Activated CD8-positive, alpha-beta memory T cell treated with anti-CD3 and anti-CD28 coated beads, Interleukin-2, amount 10 ng/mL, durations not matched to agents 7 days and 5 days (primary cell): ENCODE measurements around the gene RAD23A. TPM values are rescaled to one million over a fixed set of nuclear protein-coding genes. Genes with fewer than 3 reads are reported as not detected.
A peak's percentile ranks its signal among the peaks of the same experiment; 100 is the strongest.
"Not testable (repeated sequence)": the region's sequence is repeated elsewhere in the genome, so short reads cannot be mapped to it uniquely, and the experiment has no call there.

Experiments used
- ATAC-seq: fragments of 150-1000 bp; cut with Tn5 transposase; one replicate; pipeline ENCODE4 v1.10.0; 2021; ENCODE audit warnings: moderate library complexity
- CTCF ChIA-PET: fragments of 350-600 bp; sonication (Branson Sonifier 250); formaldehyde crosslinking; loops from one replicate; lab custom pipeline; 2021; ENCODE audit warnings: antibody characterized with exemption; lab: Charles Lee
- DNase-seq: peaks from one replicate; pipeline ENCODE4 v3.0.0-alpha.2; 2020
- H3K27ac Mint-ChIP-seq: one replicate; pipeline ENCODE4 v1.8.0; 2021; ENCODE audit warnings: mild to moderate bottlenecking, mixed read lengths
- H3K27me3 Mint-ChIP-seq: one replicate; pipeline ENCODE4 v1.8.0; 2021; ENCODE audit warnings: mixed read lengths
- H3K36me3 Mint-ChIP-seq: one replicate; pipeline ENCODE4 v1.8.0; 2021; ENCODE audit warnings: mild to moderate bottlenecking, mixed read lengths
- H3K4me1 Mint-ChIP-seq: one replicate; pipeline ENCODE4 v1.8.0; 2021; ENCODE audit warnings: mixed read lengths
- H3K4me3 Mint-ChIP-seq: one replicate; pipeline ENCODE4 v1.8.0; 2021; ENCODE audit warnings: mild to moderate bottlenecking, moderate library complexity, mixed read lengths
- H3K9me3 Mint-ChIP-seq: one replicate; pipeline ENCODE4 v1.8.0; 2022; ENCODE audit warnings: low read depth, mixed read lengths
- total RNA-seq, 2 experiments: library from RNA; stranded (reverse); gene quantifications; one replicate each; pipeline ENCODE4 v1.2.3, GENCODE V29; 2021

Gene RAD23A
- total RNA-seq, 2 experiments from 2014 or later = 164 to 168 TPM

DNA sequence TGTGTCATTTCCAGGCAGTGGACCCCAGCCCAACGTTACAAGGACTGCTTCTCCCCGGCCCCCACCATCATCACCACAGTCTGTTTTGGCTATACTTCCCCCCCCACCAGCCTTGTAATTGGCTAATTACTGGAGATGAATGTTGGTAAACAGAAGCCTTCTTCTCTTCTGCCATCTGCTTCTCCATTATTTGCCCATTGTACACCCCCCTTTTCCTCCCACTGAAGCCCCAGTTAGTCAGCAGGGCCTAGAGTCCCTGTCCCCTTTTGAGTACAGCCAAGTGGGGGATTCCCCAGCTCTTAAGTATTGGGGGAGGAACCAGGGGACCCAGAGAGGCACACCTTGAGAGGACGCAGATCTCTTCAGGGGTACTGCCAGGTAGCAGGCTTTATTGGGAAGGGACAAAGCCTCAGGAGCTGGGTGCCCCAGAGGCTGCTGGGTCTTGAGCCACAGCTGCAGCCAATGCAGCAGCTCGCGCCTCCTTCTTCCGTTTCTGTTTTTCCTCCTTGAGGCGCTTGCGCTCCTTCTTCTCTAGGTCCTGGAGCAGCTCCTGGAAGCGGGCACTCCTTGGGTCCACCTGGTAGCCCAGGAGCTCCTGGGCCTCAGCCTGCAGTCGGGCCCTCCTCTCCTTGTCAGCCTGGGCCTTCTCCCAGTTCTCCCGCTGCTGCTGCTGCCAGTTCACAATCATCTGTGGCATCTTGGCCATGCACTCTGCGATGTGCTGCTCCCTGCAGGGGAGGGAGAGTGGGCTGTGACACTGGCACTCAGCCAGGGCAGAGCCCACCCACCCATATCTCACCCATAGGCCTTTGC is 8.3 kb downstream of the RAD23A start:
- Mint-ChIP-seq H3K9me3 (no peaks in the 10 kb centered on the region), H3K27me3 (no peaks in the 10 kb centered on the region), H3K4me1 (peaks cover 52% of the 10 kb centered on the region), H3K4me3 (no peak overlapping the region), H3K27ac (peak overlapping the region; percentile 52), H3K36me3 (peaks cover 34% of the 10 kb centered on the region)
- CTCF ChIA-PET = interaction anchor here (1.0 to 5.2 kb wide), 3 partner anchors 11 to 72 kb away, joined by 3 to 56 read pairs (median 9); partner anchors contain the start of gene DNASE2
- DNase-seq (no peak), ATAC-seq (no peak)

DNA sequence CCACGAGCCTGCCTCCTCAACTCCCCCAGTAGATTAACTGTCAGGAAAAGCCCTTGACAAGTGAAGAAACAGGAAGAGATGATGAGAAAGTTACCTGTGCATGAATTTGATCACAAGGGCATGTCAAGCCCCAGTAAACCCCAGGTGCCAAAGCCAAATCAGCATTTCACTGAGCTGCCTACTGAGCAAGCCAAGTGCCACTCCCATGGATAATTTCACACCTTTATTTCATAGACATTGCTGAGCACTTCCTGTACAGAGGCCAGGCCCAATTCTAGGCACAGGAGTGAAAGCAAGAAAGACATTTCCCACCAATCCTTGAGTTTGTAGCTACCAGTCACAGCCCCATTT is 8.9 kb downstream of the RAD23A start:
- Mint-ChIP-seq H3K4me3 (no peak overlapping the region), H3K27ac (peak overlapping the region; percentile 52), H3K36me3 (peaks cover 29% of the 10 kb centered on the region), H3K27me3 (no peaks in the 10 kb centered on the region), H3K4me1 (peaks cover 52% of the 10 kb centered on the region), H3K9me3 (no peaks in the 10 kb centered on the region)
- ATAC-seq = no peak
- CTCF ChIA-PET = interaction anchor here (1.0 to 5.2 kb wide), 3 partner anchors 10 to 72 kb away, joined by 3 to 56 read pairs (median 9); partner anchors contain the start of gene DNASE2
- no peak for DNase-seq

DNA sequence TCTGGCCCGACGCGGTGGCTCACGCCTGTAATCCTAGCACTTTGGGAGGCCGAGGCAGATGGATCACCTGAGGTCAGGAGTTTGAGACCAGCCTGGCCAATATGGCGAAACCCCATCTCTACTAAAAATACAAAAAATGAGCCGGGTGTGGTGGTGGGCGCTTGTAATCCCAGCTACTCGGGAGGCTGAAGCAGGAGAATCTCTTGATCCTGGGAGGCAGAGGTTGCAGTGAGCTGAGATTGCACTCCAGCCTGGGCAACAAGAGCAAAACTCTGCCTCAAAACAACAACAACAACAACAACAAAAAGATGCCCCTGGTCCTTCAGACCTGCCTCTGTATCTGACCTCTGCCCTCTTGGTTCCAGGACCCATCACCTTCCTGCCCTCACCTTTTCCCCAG is 9.9 kb downstream of the RAD23A start:
- not testable (repeated sequence) for ATAC-seq, DNase-seq, H3K9me3 Mint-ChIP-seq, H3K27me3 Mint-ChIP-seq
- Mint-ChIP-seq H3K36me3 (peaks cover 21% of the 10 kb centered on the region), H3K4me3 (peak overlapping the region; percentile 90), H3K4me1 (peaks cover 45% of the 10 kb centered on the region), H3K27ac (peak overlapping the region; percentile 87)
- CTCF ChIA-PET = interaction anchor here (1.6 to 5.2 kb wide), 2 partner anchors 9 to 70 kb away, joined by 9 to 56 read pairs; no protein-coding TSS in a partner anchor

DNA sequence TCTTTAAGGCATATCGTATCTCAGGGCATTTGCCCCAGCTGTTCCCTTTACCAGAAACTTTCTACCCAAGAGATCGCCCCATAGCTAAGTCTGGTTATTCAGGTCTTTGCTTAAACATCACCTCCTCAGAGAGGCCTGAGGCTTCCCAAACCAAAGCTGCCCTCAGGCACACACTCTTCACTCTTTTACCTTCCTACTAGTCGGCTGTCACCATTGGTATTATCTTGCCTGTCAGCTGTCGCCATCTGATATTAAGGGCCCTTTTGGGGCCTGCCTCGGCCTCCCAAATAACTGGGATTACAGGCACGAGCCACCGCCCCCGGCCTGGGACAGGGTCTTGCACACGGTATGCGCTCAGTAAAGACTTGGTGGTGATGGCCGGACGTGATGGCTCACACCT is 10.3 kb downstream of the RAD23A start:
- DNase-seq (no peak), ATAC-seq (no peak)
- H3K36me3 Mint-ChIP-seq = peaks cover 16% of the 10 kb centered on the region
- no peaks in the 10 kb centered on the region for H3K9me3 Mint-ChIP-seq
- CTCF ChIA-PET = interaction anchor here (0.9 to 5.2 kb wide), 5 partner anchors 9 to 71 kb away, joined by 3 to 56 read pairs (median 3); no protein-coding TSS in a partner anchor
- H3K4me1 Mint-ChIP-seq = peaks cover 41% of the 10 kb centered on the region
- H3K27me3 Mint-ChIP-seq = no peaks in the 10 kb centered on the region
- H3K27ac Mint-ChIP-seq = peak overlapping the region; percentile 87
- peak overlapping the region; percentile 90 for H3K4me3 Mint-ChIP-seq

DNA sequence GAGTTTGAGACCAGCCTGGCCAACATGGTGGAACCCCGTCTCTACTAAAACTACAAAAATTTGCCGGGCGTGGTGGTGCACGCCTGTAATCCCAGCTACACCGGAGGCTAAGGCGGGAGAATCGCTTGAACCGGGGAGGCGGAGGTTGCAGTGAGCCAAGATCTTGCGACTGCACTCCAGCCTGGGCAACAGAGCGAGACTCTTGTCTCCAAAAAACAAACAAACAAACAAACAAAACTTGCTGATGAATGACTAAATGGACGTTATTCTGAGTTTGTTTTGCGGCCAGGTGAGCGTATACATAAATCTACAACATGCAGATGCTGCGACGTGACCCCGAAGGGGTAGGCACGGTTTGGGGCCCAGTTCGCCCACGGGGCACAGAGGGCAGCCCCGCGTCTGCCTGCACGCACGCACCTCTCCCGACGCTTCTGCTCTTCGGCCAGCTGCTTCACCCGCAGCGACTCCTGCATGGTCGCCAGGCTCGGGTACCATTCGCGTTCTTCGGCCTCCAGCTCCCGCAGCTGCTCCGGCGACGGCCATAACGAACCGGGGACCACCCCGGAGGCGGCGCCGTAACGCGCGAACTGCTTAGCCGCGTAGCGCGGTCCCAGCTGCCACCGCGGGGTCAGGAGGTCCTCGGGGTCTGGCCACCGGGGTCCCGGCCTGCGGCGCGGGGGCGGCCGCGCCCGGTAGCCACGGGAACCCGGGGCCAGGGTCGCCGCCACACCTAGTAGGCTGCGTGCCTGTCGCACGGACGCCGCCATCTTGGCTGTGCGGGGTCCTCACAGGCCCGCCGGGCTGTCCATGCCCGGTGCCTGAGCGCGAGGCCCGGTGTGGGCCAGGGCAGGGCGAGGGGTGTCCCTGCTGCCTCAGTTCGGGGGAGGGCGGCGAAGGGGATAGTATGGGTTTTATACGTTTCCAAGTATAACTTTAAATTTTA is 11.1 kb downstream of the RAD23A start, which contains the start of gene GADD45GIP1:
Gene GADD45GIP1 (minus strand): TSS at position 778 of the 943 bp plus-strand sequence. CDS start 11 bp downstream, at position 767.
- H3K9me3 Mint-ChIP-seq = no peaks in the 10 kb centered on the region
- ATAC-seq = peak; percentile 99
- peak within 1 kb of the TSS; percentile 90 for H3K4me3 Mint-ChIP-seq
- CTCF ChIA-PET = interaction anchor here (0.9 to 5.2 kb wide), 6 partner anchors 8 to 72 kb away, joined by 3 to 56 read pairs (median 3); no protein-coding TSS in a partner anchor
- H3K4me1 Mint-ChIP-seq = peaks cover 38% of the 10 kb centered on the region
- peak; percentile 88 for DNase-seq
- peak within 1 kb of the TSS; percentile 94 for H3K27ac Mint-ChIP-seq
- no peaks in the 10 kb centered on the region for H3K27me3 Mint-ChIP-seq
- H3K36me3 Mint-ChIP-seq = peaks cover 11% of the 10 kb centered on the region

DNA sequence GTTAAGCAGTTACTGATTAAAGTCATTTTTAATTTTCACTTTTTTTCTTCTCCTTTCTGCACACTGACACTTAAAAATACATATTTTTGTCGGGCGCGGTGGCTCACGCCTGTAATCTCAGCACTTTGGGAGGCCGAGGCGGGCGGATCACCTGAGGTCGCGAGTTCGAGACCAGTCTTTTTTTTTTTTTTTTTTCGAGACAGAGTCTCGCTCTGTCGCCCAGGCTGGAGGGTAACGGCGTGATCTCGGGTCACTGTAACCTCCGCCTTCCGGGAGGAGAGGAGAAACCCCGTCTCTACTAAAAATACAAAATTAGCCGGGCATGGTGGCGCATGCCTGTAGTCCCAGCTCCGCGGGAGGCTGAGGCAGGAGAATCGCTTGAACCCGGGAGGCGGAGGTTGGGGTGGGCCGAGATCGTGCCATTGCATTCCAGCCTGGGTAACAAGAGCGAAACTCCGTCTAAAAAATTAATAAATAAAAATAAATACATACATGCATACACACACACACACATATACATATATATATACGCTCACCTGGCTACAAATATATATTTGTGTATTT is 11.8 kb downstream of the RAD23A start:
- H3K27ac Mint-ChIP-seq = peak overlapping the region; percentile 94
- DNase-seq, H3K27me3 Mint-ChIP-seq, H3K9me3 Mint-ChIP-seq, H3K36me3 Mint-ChIP-seq: not testable (repeated sequence)
- peak overlapping the region; percentile 90 for H3K4me3 Mint-ChIP-seq
- H3K4me1 Mint-ChIP-seq = peaks cover 36% of the 10 kb centered on the region
- peak; percentile 2 for ATAC-seq
- CTCF ChIA-PET = interaction anchor here (0.9 to 5.2 kb wide), 2 partner anchors 7 to 10 kb away, joined by 3 to 56 read pairs; no protein-coding TSS in a partner anchor

DNA sequence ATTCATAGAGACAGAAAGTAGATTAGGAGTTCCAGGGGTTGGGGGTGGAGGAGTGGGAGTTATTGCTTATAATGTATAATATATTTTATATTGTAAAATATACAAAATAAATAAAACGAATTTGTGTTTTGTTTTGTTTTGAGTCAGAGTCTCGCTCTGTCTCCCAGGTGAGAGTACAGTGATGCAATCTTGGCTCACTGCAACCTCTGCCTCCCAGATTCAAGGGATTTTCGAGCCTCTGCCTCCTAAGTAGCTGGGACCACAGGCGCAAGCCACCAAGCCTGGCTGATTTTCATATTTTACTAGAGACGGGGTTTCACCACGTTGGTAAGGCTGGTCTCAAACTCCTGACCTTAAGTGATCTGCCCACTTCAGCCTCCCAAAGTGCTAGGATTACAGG is 13.8 kb downstream of the RAD23A start:
- Mint-ChIP-seq H3K4me1 (peaks cover 26% of the 10 kb centered on the region), H3K36me3 (peaks cover 2% of the 10 kb centered on the region), H3K4me3 (no peak overlapping the region), H3K27me3 (peaks cover 3% of the 10 kb centered on the region), H3K27ac (no peak overlapping the region), H3K9me3 (no peaks in the 10 kb centered on the region)
- no peak for ATAC-seq
- no peak for DNase-seq
- CTCF ChIA-PET = interaction anchor here (0.8 to 1.3 kb wide), 2 partner anchors 14 to 165 kb away, joined by 3 read pairs; no protein-coding TSS in a partner anchor

DNA sequence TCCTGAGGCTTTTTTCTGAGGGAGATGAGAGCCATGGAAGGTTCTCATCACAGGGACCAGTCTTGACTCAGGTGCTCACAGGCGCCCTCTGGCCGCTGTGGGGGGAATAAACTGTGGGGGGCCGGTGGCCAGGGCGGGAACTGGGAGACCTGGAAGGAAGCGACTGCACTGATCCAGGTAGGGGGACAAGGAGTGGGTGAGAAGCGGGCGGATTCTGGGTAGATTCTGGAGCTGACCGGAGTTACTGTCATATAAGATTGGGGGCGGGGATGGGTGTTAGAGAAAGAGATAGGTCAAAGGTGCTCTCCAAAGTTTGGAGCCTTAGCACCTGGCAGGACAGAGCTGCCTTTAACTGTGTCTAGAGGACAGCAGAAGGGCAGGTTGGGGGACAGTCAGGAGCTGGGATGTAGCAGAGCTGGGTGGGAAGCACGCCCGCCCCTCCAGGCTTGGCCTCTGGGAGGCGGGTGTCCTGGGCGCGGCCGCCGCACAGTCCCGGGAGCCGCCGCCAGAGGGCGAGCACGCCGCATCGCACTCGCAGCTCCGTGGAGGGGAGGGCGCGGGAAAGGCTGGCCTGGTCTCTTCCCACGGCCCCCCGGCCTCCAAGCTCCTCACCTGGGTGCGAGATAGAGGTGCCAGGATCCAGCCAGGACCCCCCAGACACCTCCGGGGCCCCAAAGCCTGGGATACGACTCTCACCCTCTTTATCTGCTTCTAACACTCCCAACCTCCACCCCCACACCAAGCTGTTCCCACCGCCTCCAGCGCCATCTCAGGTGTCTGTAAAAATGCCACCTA is 19.6 kb downstream of the RAD23A start:
- no peaks in the 10 kb centered on the region for H3K36me3 Mint-ChIP-seq
- ATAC-seq (peak; percentile 98), DNase-seq (peak; percentile 88)
- H3K9me3 Mint-ChIP-seq = no peaks in the 10 kb centered on the region
- CTCF ChIA-PET = interaction anchor here (0.6 to 7.6 kb wide), 95 partner anchors 10 to 784 kb away, joined by 3 to 163 read pairs (median 4); partner anchors contain the start of genes CALR, DNASE2, FARSA and GADD45GIP1
- H3K27ac Mint-ChIP-seq = peak overlapping the region; percentile 86
- peaks cover 3% of the 10 kb centered on the region for H3K27me3 Mint-ChIP-seq
- peaks cover 8% of the 10 kb centered on the region for H3K4me1 Mint-ChIP-seq
- H3K4me3 Mint-ChIP-seq = peak overlapping the region; percentile 74

DNA sequence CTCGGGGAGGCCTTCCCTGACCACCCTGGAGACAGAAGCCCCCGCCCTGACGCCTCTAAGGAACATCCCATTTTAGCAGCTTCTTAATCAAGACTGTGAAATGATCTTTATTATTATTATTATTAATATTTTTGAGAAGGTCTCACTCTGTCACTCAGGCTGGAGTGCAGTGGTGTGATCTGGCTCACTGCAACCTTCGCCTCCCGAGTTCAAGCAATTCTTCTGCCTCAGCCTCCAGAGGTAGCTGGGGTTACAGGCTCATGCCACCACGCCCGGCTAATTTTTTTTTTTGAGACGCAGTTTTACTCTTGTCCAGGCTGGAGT is 20.1 kb downstream of the RAD23A start:
- H3K9me3 Mint-ChIP-seq = no peaks in the 10 kb centered on the region
- no peaks in the 10 kb centered on the region for H3K36me3 Mint-ChIP-seq
- CTCF ChIA-PET = interaction anchor here (0.6 to 7.6 kb wide), 90 partner anchors 11 to 783 kb away, joined by 3 to 163 read pairs (median 4); partner anchors contain the start of genes CALR, DNASE2, FARSA and GADD45GIP1
- peaks cover 6% of the 10 kb centered on the region for H3K27me3 Mint-ChIP-seq
- DNase-seq (no peak), ATAC-seq (no peak)
- peak overlapping the region; percentile 68 for H3K27ac Mint-ChIP-seq
- H3K4me3 Mint-ChIP-seq = peak overlapping the region; percentile 44
- H3K4me1 Mint-ChIP-seq = peaks cover 8% of the 10 kb centered on the region

DNA sequence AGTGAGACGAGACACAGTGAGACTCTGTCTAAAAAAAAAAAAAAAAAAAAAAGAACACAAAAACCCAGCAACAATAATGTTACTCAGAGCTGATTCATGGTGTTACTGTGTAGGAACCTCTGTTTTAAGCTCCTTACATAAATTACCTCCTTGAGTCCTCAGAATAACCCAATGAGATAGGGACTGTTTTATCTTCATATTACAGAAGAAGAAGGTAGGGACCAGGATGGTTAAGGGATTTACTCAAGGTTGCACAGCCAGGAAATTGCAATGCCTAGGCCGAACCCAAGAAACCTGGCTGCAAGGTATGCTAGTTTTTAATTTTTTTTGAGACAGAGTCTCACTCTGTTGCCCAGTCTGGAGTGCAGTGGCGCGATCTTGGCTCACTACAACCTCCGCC is 22.2 kb downstream of the RAD23A start:
- CTCF ChIA-PET = interaction anchor here (0.7 to 7.6 kb wide), 10 partner anchors 9 to 759 kb away, joined by 3 to 163 read pairs (median 4); partner anchors contain the start of genes DNASE2, GCDH and KLF1
- Mint-ChIP-seq H3K4me1 (peaks cover 8% of the 10 kb centered on the region), H3K4me3 (no peak overlapping the region), H3K27ac (no peak overlapping the region), H3K9me3 (no peaks in the 10 kb centered on the region), H3K27me3 (peaks cover 6% of the 10 kb centered on the region), H3K36me3 (no peaks in the 10 kb centered on the region)
- no peak for ATAC-seq
- no peak for DNase-seq

DNA sequence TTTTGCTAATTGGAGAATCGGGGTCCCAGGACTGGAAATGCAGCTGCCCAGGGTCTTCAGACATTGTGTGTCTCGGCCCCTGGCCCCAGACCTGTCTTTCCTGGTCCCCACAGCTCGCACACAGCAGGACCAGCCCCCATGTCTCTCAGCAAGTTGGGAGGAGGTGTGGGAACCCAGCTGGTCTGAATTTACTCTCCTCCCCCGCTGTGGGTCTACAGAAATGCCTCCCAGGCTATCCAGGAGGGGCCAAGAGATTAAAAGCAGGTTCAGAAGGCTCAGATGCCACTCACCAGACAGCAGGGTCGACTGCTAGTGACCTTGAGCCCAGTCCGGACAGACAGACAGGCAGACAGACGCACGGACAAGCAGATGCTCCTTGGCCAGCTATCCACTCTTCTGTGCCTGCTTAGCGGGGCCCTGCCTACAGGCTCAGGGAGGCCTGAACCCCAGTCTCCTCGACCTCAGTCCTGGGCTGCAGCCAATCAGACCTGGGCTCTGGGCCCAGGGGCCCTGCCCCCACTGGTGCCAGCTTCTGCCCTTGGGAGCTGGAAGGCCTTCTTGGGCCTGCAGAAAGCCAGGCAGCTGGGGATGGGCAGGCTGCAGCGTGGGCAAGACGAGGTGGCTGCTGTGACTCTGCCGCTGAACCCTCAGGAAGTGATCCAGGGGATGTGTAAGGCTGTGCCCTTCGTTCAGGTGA is 23.8 kb downstream of the RAD23A start, which contains the start of gene DAND5:
Gene DAND5 (plus strand): TSS at position 285 of the 697 bp plus-strand sequence. CDS start 85 bp downstream, at position 370.
- CTCF ChIA-PET = interaction anchor here (1.3 to 7.6 kb wide), 4 partner anchors 7 to 126 kb away, joined by 3 to 163 read pairs (median 60); partner anchors contain the start of genes DNASE2 and KLF1
- H3K27me3 Mint-ChIP-seq = peaks cover 4% of the 10 kb centered on the region
- no peak within 1 kb of the TSS for H3K4me3 Mint-ChIP-seq
- DNase-seq = no peak
- no peak within 1 kb of the TSS for H3K27ac Mint-ChIP-seq
- ATAC-seq = no peak
- no peaks in the 10 kb centered on the region for H3K9me3 Mint-ChIP-seq
- H3K4me1 Mint-ChIP-seq = peaks cover 8% of the 10 kb centered on the region
- no peaks in the 10 kb centered on the region for H3K36me3 Mint-ChIP-seq
